DMS114 treated with DMSO at 0.1 percent for 48 hours (cell line): ENCODE results near the gene CTU1.

Source experiments
- DNase-seq: peaks from one replicate; lab custom pipeline; 2025; ENCODE audit not compliant: unreplicated experiment; lab: John Stamatoyannopoulos, UW

Gene CTU1

GRCh38 chr19:51107406-51108065 is 673 bp downstream of the CTU1 start:
- no peak for DNase-seq

- no peak for DNase-seq
Measured at GRCh38 chr19:51103926-51104341, 4.3 kb downstream of the CTU1 start.

DNA sequence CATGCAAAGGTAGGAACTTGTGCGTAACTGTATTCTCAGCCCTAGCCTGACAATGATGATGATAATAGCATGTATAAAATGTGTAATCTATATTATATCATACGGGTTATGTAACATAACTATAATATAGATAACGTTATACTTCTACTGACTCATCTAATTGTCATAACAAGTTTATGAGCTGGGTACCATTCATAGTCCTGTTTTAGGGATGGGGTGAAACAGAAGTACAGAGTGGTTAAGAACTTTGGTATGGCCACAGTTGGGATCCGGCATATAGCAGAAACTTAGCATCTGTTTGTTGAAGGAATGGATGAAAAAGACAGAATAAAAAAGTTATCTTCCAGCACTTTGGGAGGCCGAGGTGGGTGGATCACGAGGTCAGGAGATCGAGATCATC is 5.2 kb downstream of the CTU1 start:
- no peak for DNase-seq

- DNase-seq = no peak
Measured at GRCh38 chr19:51101171-51101865, 6.9 kb downstream of the CTU1 start.

- no peak for DNase-seq
Measured at GRCh38 chr19:51100601-51101000, 7.6 kb downstream of the CTU1 start.

DNA sequence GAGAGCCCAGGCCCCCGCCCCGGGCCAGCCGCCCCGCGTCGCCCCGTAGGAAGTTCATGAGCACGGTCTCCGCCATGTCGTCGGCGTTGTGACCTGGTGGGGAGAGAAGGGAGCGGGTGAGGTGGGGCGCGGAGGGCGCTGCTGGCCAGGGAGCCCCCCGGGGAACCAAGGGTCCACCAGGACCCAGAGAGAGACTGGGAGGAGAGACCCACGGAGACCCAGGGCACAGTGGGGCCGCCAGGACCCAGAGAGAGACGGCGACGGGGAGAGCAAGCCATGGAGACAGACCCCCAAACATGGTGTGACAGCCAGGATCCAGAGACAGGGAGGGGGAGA is 9.2 kb downstream of the CTU1 start:
- DNase-seq = no peak

GRCh38 chr19:51098365-51099046 is 9.7 kb downstream of the CTU1 start:
- DNase-seq = no peak

GRCh38 chr19:51097796-51098195 is 10.4 kb downstream of the CTU1 start:
- DNase-seq = no peak

- no peak for DNase-seq
Measured at GRCh38 chr19:51097166-51097738, 11.0 kb downstream of the CTU1 start.

GRCh38 chr19:51096473-51097165 is 11.6 kb downstream of the CTU1 start:
- DNase-seq = no peak

- DNase-seq = no peak
Measured at GRCh38 chr19:51094696-51095279, 13.4 kb downstream of the CTU1 start.

- no peak for DNase-seq
Measured at GRCh38 chr19:51093510-51094345, 14.5 kb downstream of the CTU1 start.

DNA sequence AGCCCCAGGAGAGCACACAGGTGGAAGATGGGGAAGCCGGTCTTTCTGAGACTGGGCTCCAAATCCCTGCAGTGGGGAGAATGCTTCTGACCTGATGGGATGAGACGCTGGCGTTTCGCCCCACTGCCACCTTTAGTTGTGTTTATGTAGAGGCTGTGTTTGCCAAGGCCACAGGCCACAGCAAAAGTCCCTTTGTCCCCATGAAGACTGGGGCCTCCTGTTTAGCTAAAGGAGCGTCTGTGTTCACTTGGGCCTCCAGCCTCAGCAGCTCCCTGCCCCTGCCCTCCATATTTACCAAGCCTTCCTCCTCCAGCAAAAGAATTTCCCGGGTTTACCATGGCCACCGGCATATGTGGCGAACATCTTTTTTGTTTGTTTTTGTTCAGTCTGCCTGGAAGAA is 15.1 kb downstream of the CTU1 start:
- DNase-seq = no peak

DNA sequence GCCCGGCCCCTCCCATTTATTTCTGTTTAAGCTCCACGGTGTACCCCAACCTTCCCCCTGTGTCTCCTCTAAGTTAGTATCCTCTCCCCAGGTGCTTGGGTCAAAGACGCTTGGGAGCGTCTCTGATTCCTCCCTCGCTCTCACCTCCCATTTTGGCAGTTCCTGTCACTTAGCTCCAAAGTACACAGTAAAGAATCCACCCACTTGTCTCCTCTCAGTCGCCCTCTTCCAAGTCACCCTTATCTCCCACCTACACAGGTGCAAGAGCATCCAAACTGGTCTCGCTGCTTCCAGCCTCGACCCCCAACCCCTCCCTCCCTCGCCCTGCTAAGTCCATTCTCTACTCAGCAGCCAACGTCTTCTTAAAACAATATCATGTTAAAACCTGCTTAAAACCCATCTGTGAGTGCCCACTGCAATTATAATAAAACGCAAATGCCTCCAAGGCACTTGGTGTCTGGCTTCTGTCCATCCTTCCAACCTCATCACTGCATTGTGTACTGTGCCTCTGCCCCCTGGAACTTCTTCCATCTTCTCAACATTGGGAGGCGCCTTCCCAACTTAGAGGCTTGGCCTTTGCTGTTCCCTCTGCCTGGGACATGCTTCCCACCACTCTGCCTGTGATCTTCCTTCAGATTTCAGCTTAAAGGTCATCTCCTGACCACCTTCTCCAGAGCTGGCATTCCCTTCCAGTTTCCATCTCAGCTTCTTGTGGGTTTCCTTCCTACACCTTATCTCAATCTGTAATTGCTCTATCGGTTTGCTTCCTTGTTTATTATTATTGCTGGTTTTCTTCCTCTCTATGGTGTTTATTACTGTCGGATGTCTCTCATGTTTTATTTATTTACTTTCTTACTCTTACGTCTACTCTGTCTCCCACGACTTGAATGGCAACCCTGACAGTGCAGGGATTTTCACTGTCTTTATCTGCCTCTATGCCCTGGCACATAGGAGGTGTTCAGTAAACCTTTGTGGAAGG is 16.0 kb downstream of the CTU1 start:
- DNase-seq = no peak

DNA sequence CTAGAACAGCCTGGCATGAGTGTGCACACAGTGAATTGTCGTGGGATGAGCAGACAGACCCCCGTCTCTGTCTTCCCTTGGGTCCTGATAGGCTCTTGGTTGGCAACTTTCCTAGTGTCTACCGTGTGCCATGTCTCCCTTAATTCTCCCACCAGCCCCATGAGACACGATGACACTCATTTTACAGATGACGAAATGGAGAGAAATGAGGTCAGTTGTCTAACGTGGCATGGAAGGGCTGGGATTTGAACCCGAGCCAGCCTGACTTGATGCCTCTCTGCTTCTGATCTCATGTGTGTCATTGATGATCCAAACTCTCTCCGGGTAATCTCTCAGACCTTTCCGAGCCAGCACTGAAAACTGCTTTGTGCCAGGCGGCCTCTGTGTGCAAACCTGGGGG is 17.1 kb downstream of the CTU1 start:
- no peak for DNase-seq

GRCh38 chr19:51090471-51090870 is 17.7 kb downstream of the CTU1 start:
- DNase-seq = no peak

DNA sequence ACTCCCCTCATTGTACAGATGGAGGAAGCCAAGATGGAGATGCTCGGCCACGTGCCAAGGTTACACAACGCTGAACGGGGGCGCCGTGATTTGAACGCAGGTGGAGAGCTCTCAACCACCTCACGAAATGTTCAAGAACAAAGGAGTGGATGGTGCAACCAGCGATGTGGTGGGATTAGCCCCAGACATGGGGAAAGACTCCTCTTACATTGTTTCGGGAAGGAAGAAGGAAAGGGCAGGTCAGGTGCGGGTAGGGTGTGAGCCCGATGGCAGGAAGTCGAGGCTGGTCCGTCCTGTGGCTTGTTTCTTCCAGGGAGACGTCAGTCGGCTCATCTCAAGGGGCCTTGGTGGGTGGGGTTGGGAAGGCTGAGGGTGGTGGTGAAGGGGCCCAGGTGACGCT is 18.4 kb downstream of the CTU1 start:
- no peak for DNase-seq

- DNase-seq = no peak
Measured at GRCh38 chr19:51086153-51086850, 21.9 kb downstream of the CTU1 start.
